PC-3 (cell line): ENCODE measurements around the gene TSPAN17. TPM values are rescaled to one million over a fixed set of nuclear protein-coding genes. Genes with fewer than 3 reads are reported as not detected.

Experiments used
- ATAC-seq: fragments of 200-7000 bp; cut with Tn5 transposase; 2 replicates; pipeline ENCODE4 v1.9.1; 2020; ENCODE audit warnings: mild to moderate bottlenecking, moderate library complexity
- BruUV-seq: library from RNA; stranded (reverse); fragments of 400-500 nt; replicated peaks from 2 replicates; lab custom pipeline; 2021; lab: Mats Ljungman, UMichigan
- CTCF ChIA-PET: fragments of 300-600 bp; sonication (Branson Sonifier 250); formaldehyde crosslinking; loops from one replicate; lab custom pipeline; 2022; ENCODE audit warnings: antibody characterized with exemption; lab: Charles Lee
- POLR2A ChIA-PET: fragments of 300-600 bp; sonication (Branson Sonifier 250); formaldehyde crosslinking; loops from one replicate; lab custom pipeline; 2022; ENCODE audit warnings: antibody characterized with exemption; ENCODE audit not compliant: unreplicated experiment; lab: Charles Lee
- DNase-seq: peaks from one replicate; pipeline ENCODE4 v3.0.0-alpha.2; 2015
- H2AFZ ChIP-seq: fragments of 300-600 bp; sonication (generic); 2 replicates; pipeline ENCODE4 v1.6.0; 2016; ENCODE audit warnings: antibody characterized with exemption, low read length
- H3F3A ChIP-seq: fragments of 300-600 bp; sonication (generic); one replicate; pipeline ENCODE4 v1.6.0; 2017; ENCODE audit warnings: antibody characterized with exemption, low read length, control low read depth, mild to moderate bottlenecking; ENCODE audit not compliant: unreplicated experiment
- H3K27ac ChIP-seq: fragments of 300-600 bp; sonication (generic); 2 replicates; pipeline ENCODE4 v1.5.1; 2016; ENCODE audit warnings: mild to moderate bottlenecking, low read length
- H3K27me3 ChIP-seq: fragments of 300-600 bp; sonication (generic); 2 replicates; pipeline ENCODE4 v1.6.1; 2016; ENCODE audit warnings: low read length, mixed read lengths
- H3K36me3 ChIP-seq: fragments of 300-600 bp; sonication (generic); 2 replicates; pipeline ENCODE4 v1.6.1; 2016; ENCODE audit warnings: low read depth, mixed run types, low read length, mixed read lengths
- H3K4me1 ChIP-seq: fragments of 300-600 bp; sonication (generic); 2 replicates; pipeline ENCODE4 v1.5.1; 2016; ENCODE audit warnings: low read length; ENCODE audit not compliant: insufficient read depth
- H3K4me2 ChIP-seq: fragments of 300-600 bp; sonication (generic); 2 replicates; pipeline ENCODE4 v1.6.0; 2016; ENCODE audit warnings: low read length
- H3K4me3 ChIP-seq: fragments of 300-600 bp; sonication (generic); 2 replicates; pipeline ENCODE4 v1.5.1; 2016; ENCODE audit warnings: mild to moderate bottlenecking, low read length, mixed read lengths
- H3K79me2 ChIP-seq: fragments of 300-600 bp; sonication (generic); 2 replicates; pipeline ENCODE4 v1.6.1; 2017; ENCODE audit warnings: low read length, mixed read lengths
- H3K9ac ChIP-seq: fragments of 300-600 bp; sonication (generic); 2 replicates; pipeline ENCODE4 v1.6.0; 2016; ENCODE audit warnings: mild to moderate bottlenecking, low read length
- H3K9me2 ChIP-seq: fragments of 300-600 bp; sonication (generic); replicated peaks from 2 replicates; pipeline ENCODE4 v1.6.1; 2016; ENCODE audit warnings: mixed run types, low read length, mixed read lengths
- H3K9me3 ChIP-seq: fragments of 300-600 bp; sonication (generic); 2 replicates; pipeline ENCODE4 v1.6.1; 2016; ENCODE audit warnings: low read length, mixed read lengths
- H4K20me1 ChIP-seq: fragments of 300-600 bp; sonication (generic); 2 replicates; pipeline ENCODE4 v1.6.1; 2016; ENCODE audit warnings: low read length, mixed read lengths
- EZH2 ChIP-seq: fragments of 300-600 bp; sonication (generic); IDR thresholded peaks from one replicate; pipeline ENCODE4 v1.6.1; 2017; ENCODE audit warnings: antibody characterized with exemption, mild to moderate bottlenecking, low read length; ENCODE audit not compliant: unreplicated experiment
- EZH2phosphoT487 ChIP-seq: fragments of 300-600 bp; sonication (generic); IDR thresholded peaks from 2 replicates; pipeline ENCODE4 v1.6.1; 2018; ENCODE audit warnings: mild to moderate bottlenecking, antibody characterized with exemption, low read length, borderline replicate concordance
- intact Hi-C: fragments of 100-400 bp; cut with micrococcal nuclease; formaldehyde crosslinking; loops from 2 replicates; pipeline ENCODE4 v1.9.0; 2023
- total RNA-seq: library from RNA; depleted of rRNA; stranded (reverse); fragments of >200 nt; gene quantifications from 2 replicates; pipeline ENCODE4 v1.2.3, GENCODE V29; 2014
- TF ChIP-seq, protein P1 (sequence below): fragments of 300-600 bp; sonication (generic); conservative IDR thresholded peaks from 2 replicates; pipeline ENCODE4 v1.5.1; 2017; ENCODE audit warnings: antibody characterized with exemption, low read depth, mild to moderate bottlenecking, low read length

Gene TSPAN17
- total RNA-seq, 1 experiment from 2014 or later: 47.3 TPM

DNA sequence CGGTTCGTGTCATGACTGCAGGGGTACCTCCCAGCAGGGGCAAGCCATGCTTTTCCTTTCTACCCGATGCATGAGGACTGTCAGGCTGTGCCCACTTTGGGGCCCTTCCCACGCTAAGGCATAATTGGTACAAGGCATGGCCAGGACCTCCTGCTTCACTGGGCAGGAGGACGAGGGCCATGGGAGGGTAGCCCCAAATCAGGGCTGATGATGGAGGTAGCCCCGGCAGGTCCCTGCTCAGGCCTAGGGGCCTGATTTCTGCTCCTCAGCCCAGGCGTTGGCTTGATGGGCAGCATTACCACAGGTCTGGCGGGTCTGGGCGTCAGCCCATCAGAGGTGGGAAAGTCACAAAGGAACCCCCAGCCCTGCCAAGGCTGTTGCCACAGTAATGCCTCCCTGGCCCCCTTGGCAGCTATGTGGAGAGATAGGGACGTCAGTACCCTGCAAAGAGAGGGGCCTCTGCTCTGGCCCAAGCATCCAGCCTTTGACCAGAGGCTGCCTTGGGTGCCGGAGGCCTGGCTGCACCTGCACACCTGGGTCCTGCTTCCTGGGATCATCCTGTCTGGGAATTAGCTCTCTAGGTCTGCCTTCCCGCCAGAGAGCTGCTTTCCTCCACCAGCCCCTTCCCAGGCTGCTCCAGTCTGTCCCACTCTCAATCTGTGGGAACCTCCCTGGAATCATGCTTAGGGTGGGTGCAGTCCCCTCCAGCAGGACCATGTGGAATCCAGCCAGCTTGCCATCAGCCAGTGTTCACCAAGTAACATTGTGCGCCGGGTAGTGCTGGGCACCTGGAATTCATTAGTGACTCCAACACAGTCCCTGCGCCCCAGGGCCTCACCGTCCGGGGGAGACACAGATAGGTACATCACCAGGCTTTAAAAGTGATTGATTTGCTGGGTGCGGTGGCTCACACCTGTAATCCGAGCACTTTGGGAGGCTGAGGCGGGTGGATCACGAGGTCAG, 15.4 kb downstream of the TSPAN17 start:
- intact Hi-C loops: loop anchor here (10.0 kb wide), 1 partner anchor 152 kb away; the partner anchor contains the start of gene UNC5A
- H3K4me2 ChIP-seq: no peak overlapping the region
- no TSS peak for BruUV-seq
- ATAC-seq (no peak), DNase-seq (no peak)
- no peaks in the 10 kb centered on the region for H3K9me3 ChIP-seq
- ChIA-PET POLR2A (no interaction called here), CTCF (no interaction called here)
- H3K27me3 ChIP-seq: 0 out of 2 replicates have a peak, but pooled peaks cover 3% of the 10 kb centered on the region
- no peaks in the 10 kb centered on the region for H4K20me1 ChIP-seq
- H3K9me2 ChIP-seq: no peaks in the 10 kb centered on the region
- H3K4me1 ChIP-seq: no peaks in the 10 kb centered on the region
- no peaks in the 10 kb centered on the region for H3K36me3 ChIP-seq
- TF ChIP-seq EZH2phosphoT487: no peak
- TF ChIP-seq EZH2: no peak
- TF ChIP-seq, protein P1, sequence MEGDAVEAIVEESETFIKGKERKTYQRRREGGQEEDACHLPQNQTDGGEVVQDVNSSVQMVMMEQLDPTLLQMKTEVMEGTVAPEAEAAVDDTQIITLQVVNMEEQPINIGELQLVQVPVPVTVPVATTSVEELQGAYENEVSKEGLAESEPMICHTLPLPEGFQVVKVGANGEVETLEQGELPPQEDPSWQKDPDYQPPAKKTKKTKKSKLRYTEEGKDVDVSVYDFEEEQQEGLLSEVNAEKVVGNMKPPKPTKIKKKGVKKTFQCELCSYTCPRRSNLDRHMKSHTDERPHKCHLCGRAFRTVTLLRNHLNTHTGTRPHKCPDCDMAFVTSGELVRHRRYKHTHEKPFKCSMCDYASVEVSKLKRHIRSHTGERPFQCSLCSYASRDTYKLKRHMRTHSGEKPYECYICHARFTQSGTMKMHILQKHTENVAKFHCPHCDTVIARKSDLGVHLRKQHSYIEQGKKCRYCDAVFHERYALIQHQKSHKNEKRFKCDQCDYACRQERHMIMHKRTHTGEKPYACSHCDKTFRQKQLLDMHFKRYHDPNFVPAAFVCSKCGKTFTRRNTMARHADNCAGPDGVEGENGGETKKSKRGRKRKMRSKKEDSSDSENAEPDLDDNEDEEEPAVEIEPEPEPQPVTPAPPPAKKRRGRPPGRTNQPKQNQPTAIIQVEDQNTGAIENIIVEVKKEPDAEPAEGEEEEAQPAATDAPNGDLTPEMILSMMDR: no peak
- no peak overlapping the region for H3K4me3 ChIP-seq
- H2AFZ ChIP-seq: no peak overlapping the region
- H3K9ac ChIP-seq: no peak overlapping the region
- H3F3A ChIP-seq: no peaks in the 10 kb centered on the region
- no peaks in the 10 kb centered on the region for H3K79me2 ChIP-seq
- H3K27ac ChIP-seq: no peak overlapping the region

DNA sequence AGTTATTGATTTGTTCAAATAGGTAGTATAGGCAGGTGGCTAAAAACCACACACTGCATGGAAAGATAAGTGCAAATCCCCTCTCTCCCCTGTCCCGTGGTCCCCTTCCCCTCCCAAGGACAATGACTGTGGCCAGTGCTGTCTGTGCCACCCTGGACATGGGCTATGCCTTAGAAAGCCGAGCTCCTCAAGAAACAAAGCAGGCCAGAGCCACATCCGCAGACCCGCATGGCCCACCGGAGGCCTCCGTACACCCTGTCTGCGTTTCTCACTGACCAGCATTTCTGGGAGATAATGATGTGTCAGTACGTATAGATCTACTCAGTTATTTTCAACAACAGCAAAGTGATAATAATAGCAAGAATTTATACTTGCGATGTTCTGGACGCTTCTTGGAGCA, 16.3 kb downstream of the TSPAN17 start:
- TF ChIP-seq, protein P1: no peak
- no peak for TF ChIP-seq EZH2phosphoT487
- TF ChIP-seq EZH2: no peak
- Histone ChIP-seq H3K9me2 (no peaks in the 10 kb centered on the region), H3K36me3 (no peaks in the 10 kb centered on the region), H3K27me3 (0 out of 2 replicates have a peak, but pooled peaks cover 10% of the 10 kb centered on the region), H2AFZ (no peak overlapping the region), H3K9me3 (no peaks in the 10 kb centered on the region), H3K79me2 (no peaks in the 10 kb centered on the region), H3K4me2 (no peak overlapping the region), H3K9ac (no peak overlapping the region), H3K4me1 (no peaks in the 10 kb centered on the region), H3K27ac (no peak overlapping the region), H3K4me3 (no peak overlapping the region), H3F3A (no peaks in the 10 kb centered on the region), H4K20me1 (no peaks in the 10 kb centered on the region)
- CTCF ChIA-PET: no interaction called here
- BruUV-seq: no TSS peak
- ATAC-seq: no peak
- intact Hi-C loops: loop anchor here (10.0 kb wide), 1 partner anchor 151 kb away; the partner anchor contains the start of gene UNC5A
- POLR2A ChIA-PET: interaction anchor here (0.8 kb wide), 1 partner anchor 18 kb away, joined by 4 read pairs; no protein-coding TSS in a partner anchor
- DNase-seq: no peak

DNA sequence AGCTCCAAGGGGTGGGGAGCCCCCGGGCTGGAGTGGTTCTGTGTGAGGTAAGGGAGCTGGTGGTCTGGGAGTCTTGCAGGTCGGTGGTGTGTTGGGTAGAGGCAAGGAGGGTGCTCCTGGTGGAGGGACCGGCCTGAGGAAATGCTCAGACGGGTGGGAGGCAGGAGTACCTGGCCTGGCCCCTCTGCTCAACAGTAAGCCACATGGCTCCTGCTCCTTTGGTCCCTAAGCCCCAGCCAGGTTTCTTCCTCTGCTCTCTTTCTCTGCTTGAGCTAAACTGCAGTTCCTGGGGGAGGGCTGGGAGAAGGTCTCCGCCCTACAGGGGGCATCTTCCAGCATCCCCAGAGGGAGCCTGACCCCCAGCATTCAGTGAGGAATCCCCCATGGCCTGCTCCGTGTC, 17.2 kb downstream of the TSPAN17 start:
- BruUV-seq: no TSS peak
- ChIA-PET POLR2A (interaction anchor here (0.8 kb wide), 1 partner anchor 17 kb away, joined by 4 read pairs; no protein-coding TSS in a partner anchor), CTCF (no interaction called here)
- no peak overlapping the region for H3K9ac ChIP-seq
- peaks cover 20% of the 10 kb centered on the region; the same call in 1 of the 2 replicates for H3K27me3 ChIP-seq
- intact Hi-C loops: loop anchor here (10.0 kb wide), 1 partner anchor 150 kb away; the partner anchor contains the start of gene UNC5A
- H3K9me2 ChIP-seq: no peaks in the 10 kb centered on the region
- H4K20me1 ChIP-seq: no peaks in the 10 kb centered on the region
- H3K36me3 ChIP-seq: no peaks in the 10 kb centered on the region
- TF ChIP-seq, protein P1: no peak
- TF ChIP-seq EZH2phosphoT487 (no peak), EZH2 (no peak)
- DNase-seq (no peak), ATAC-seq (no peak)
- no peak overlapping the region for H3K4me2 ChIP-seq
- no peak overlapping the region for H2AFZ ChIP-seq
- no peaks in the 10 kb centered on the region for H3K9me3 ChIP-seq
- no peaks in the 10 kb centered on the region for H3K79me2 ChIP-seq
- no peak overlapping the region for H3K4me3 ChIP-seq
- no peak overlapping the region for H3K27ac ChIP-seq
- no peaks in the 10 kb centered on the region for H3F3A ChIP-seq
- no peaks in the 10 kb centered on the region for H3K4me1 ChIP-seq
